C4-2B (cell line): Measurements from ENCODE around the gene RABGGTA.

Source experiments
- H3K27ac ChIP-seq: fragments of 450-650 bp; 2 replicates; pipeline ENCODE4 v1.5.1; 2017
- CTCF ChIP-seq: fragments of 450-650 bp; conservative IDR thresholded peaks from 2 replicates; pipeline ENCODE4 v1.5.1; 2017; ENCODE audit warnings: mild to moderate bottlenecking
- ZFX ChIP-seq: fragments of 450-650 bp; IDR thresholded peaks from 2 replicates; pipeline ENCODE4 v1.6.1; 2017

RABGGTA gene

DNA sequence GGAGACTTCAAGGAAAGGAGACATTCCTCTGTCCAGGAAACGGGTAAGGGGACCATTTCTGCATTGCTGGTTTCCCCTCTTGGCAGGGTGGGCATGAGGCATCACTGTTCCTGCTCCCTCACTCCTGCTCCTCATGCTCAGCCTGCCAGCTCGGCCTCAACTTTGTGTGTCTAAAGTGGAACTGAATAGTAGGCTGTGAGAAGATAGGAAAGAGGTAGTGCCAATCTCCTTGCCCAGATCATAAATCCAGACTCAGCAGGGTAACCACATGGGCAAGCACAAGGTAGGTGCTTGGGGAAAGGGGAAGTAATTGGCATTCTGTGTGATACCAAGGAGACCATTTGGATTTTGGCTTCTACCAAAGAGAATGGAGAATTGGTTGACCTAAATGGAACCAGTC is 42.5 kb upstream of the RABGGTA start:
- H3K27ac ChIP-seq: no peak overlapping the region

DNA sequence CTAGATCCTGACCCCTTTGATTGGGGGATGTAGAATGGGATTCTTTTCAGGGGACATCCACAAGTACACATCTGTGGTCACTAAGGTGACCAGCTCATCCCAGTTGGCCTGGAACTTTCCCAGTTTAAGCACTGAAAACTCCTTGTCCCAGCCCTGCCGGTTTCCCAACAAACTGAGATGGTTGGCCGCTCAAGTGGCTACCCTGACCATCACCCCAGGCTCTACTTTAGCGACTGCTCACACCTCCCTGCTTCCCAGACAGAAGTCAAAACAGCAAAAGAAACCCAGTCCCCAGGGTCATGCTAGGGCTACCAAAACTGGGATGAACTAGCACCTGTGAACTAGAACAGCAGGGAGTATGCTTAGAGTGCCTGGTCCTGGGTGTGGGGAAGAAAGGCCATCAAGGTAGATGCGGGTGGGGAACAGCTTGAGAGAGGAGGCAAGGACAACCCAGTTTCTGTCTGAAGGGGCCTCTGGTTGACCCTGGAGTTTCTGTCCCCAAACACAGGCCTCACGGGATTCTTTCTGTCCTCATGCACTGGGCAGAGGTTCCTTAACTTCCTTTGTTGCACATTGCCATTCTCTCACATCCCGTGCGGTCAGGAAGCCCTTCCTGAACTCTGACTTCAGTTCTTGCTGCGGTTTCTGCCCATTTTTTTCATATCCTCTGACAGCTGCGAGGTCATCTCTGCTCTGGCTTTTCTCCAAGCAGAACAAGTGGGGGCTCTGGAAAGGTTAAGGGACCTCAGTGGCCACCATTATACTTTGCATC is 41.5 kb upstream of the RABGGTA start:
- no peak overlapping the region for H3K27ac ChIP-seq
- TF ChIP-seq ZFX: no peak
- no peak for TF ChIP-seq CTCF

More for the DNA sequence above, 42.5 kb upstream of the RABGGTA start:
- no peak for TF ChIP-seq ZFX
- TF ChIP-seq CTCF: no peak

DNA sequence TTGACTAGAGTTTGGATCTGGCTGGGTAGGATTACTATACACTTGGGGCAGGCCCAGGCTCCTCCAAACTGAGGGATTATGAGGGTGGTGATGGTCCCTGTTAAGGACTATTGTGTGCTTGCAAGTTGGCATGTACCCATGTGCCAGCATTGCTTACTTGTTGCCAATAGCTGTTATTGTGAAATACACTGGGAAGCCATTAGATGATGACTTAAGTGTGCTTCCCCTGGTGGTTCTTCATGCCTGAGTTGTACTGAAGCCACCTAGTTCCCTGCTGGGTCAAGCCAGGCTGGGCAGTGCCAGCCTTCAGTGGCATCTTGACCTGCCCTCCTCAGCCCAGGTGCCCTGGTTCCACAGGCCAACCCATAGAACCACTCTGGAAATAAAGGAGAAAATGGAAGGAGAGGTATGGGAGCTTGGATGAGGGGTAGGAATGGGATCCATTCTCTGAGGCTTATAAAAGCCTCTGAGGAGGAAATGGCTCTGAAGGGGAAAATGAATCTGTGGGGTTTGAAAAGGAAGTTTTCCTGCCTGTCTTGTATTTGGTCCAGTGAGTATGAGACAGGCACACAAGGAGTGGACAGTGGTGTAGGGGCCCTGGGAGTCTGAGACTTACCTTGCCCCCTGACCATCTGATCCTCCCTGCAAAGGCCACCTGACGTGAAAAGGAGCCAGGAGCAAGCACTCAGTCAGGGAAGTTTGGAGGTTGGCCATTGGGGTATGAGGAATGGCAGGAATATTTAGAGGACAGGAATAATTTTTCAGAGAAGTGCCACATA is 40.6 kb upstream of the RABGGTA start:
- H3K27ac ChIP-seq: no peak overlapping the region
- no peak for TF ChIP-seq CTCF
- TF ChIP-seq ZFX: no peak

- TF ChIP-seq CTCF: peak; percentile 80
- TF ChIP-seq ZFX: peak; percentile 82
- peak within 1 kb of the TSS; percentile 76 for H3K27ac ChIP-seq
Observed at GRCh38 chr14:24310646-24311604, 39.5 kb upstream of the RABGGTA start, which contains the start of gene LTB4R. Gene LTB4R (plus strand): TSS chr14:24311502. CDS start chr14:24315652, 4,150 bp downstream.

DNA sequence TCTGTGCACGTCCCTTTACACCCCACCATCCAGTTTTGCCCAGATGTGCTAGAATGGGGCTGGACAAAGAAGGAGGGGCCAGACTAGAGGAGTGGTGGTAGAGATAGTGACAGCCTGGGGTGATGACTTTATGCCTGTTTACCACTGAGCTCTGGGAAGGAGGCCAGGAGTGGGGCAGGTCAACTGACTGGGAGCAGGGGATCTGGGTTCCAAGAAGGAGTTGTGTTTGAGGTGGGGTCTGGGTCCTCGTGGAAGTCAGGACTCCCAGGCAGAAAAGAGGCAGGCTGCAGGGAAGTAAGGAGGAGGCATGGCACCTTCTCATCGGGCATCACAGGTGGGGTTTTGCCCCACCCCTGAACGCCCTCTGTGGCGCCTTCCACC is 38.9 kb upstream of the RABGGTA start:
- TF ChIP-seq ZFX: no peak
- no peak for TF ChIP-seq CTCF
- H3K27ac ChIP-seq: peak overlapping the region; percentile 76

- peak within 1 kb of the TSS; percentile 76 for H3K27ac ChIP-seq
- TF ChIP-seq ZFX (no peak), CTCF (no peak)
Observed at GRCh38 chr14:24309538-24310264, 38.3 kb upstream of the RABGGTA start, which contains the start of gene LTB4R2. Gene LTB4R2 (plus strand): TSS chr14:24310140. CDS start chr14:24310665, 525 bp downstream.
